Measurements from ENCODE around the gene REXO5. TPM values are rescaled to one million over a fixed set of nuclear protein-coding genes. Genes with fewer than 3 reads are reported as not detected.
A peak's percentile ranks its signal among the peaks of the same experiment; 100 is the strongest.

Gene REXO5
- total RNA-seq, 4 donors from 2014 or later, result 0.88 to 16.6 (median 6.2) TPM; not detected in 1

DNA sequence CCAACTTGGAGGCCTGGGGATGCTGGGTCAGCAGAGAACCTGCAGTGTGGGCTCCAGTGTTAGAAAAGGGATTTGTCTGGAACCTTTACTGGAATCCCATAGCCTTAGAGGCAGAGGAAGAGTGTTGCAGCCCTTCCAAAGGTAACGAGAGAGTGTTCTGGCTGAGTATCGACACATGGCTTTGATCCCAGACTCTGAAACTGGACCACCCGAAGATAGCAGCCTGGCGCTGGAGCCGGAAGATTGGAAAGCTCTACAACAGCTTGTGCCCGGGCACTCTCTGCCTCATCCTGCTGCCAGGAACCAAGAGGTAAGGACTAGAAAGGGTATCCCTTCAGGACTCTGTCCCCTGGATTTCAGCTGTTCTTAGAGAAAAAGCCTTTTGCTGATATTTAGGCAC is 39.7 kb downstream of the REXO5 start:
- no peaks in the 10 kb centered on the region for H3K36me3 ChIP-seq
- H3K9me3 ChIP-seq, result no peaks in the 10 kb centered on the region
- no peak for TF ChIP-seq POLR2A (IDR thresholded peaks at IDR 0.05)
- TF ChIP-seq, protein P1, sequence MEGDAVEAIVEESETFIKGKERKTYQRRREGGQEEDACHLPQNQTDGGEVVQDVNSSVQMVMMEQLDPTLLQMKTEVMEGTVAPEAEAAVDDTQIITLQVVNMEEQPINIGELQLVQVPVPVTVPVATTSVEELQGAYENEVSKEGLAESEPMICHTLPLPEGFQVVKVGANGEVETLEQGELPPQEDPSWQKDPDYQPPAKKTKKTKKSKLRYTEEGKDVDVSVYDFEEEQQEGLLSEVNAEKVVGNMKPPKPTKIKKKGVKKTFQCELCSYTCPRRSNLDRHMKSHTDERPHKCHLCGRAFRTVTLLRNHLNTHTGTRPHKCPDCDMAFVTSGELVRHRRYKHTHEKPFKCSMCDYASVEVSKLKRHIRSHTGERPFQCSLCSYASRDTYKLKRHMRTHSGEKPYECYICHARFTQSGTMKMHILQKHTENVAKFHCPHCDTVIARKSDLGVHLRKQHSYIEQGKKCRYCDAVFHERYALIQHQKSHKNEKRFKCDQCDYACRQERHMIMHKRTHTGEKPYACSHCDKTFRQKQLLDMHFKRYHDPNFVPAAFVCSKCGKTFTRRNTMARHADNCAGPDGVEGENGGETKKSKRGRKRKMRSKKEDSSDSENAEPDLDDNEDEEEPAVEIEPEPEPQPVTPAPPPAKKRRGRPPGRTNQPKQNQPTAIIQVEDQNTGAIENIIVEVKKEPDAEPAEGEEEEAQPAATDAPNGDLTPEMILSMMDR (IDR thresholded peaks at IDR 0.05), result no peak
- no peaks in the 10 kb centered on the region for H3K27me3 ChIP-seq
- peaks cover 0 to 13% of the 10 kb centered on the region in 2 donors for H3K4me1 ChIP-seq
- intact Hi-C loops (cut with DNase I; ENCODE audit: low total_unique reads), result loop anchor here (5.0 kb wide), 1 partner anchor 236 kb away; no protein-coding TSS in a partner anchor
- no peak for DNase-seq
- no peak overlapping the region for H3K4me3 ChIP-seq
- no peak overlapping the region for H3K27ac ChIP-seq

DNA sequence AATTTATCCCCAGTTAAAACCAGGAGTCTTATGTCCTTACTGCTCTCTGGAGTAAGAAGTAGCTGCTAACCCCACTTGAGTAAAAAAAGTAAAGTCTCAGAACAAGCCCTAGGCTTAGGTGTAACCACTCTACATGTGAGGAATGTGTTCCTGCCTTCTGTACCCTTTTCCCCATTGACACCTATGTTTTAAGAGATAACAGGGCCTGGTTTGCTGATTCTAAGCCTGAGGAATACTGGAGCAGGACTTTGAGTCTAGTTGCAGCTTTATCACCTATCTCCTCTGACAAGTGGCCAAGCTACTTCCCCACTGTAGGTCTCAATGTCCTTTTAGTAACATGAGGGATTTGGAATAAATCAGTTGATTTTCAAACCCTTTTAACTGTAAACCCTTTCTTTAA is 40.2 kb downstream of the REXO5 start:
- Histone ChIP-seq H3K4me3 (no peak overlapping the region), H3K9me3 (no peaks in the 10 kb centered on the region), H3K4me1 (peaks cover 1 to 16% of the 10 kb centered on the region in 2 donors), H3K27me3 (no peaks in the 10 kb centered on the region), H3K27ac (no peak overlapping the region), H3K36me3 (no peaks in the 10 kb centered on the region)
- no peak for DNase-seq
- intact Hi-C loops (cut with DNase I; ENCODE audit: low total_unique reads), result loop anchor here (5.0 kb wide), 1 partner anchor 236 kb away; no protein-coding TSS in a partner anchor
- TF ChIP-seq, protein P1 (IDR thresholded peaks at IDR 0.05), result no peak
- no peak for TF ChIP-seq POLR2A (IDR thresholded peaks at IDR 0.05)

DNA sequence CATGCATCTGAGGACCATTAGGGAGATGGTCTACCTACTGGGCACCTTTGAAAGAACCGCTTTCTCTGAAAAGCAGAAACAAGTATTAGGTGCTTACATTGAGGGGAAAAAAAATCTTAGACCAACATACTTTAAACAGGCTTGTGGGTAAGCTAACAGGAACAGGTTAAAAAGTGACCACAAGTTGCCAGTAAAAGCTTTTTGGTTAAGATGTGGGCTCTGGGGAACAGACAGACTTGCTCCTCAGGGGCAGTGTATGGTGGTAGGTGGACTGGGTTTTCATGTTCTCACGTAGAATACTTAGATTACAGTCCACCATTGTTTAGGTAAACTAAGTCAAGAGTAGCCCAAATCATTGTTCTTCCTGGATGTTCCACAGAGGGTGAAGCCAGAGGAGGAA is 41.2 kb downstream of the REXO5 start:
- intact Hi-C loops (cut with DNase I; ENCODE audit: low total_unique reads), result loop anchor here (5.0 kb wide), 1 partner anchor 235 kb away; no protein-coding TSS in a partner anchor
- H3K4me3 ChIP-seq, result no peak overlapping the region
- no peak for DNase-seq
- no peak for TF ChIP-seq POLR2A (IDR thresholded peaks at IDR 0.05)
- H3K27ac ChIP-seq, result no peak overlapping the region
- H3K4me1 ChIP-seq, result peaks cover 8 to 16% of the 10 kb centered on the region in 2 donors
- H3K36me3 ChIP-seq, result no peaks in the 10 kb centered on the region
- H3K9me3 ChIP-seq, result no peaks in the 10 kb centered on the region
- no peaks in the 10 kb centered on the region for H3K27me3 ChIP-seq

DNA sequence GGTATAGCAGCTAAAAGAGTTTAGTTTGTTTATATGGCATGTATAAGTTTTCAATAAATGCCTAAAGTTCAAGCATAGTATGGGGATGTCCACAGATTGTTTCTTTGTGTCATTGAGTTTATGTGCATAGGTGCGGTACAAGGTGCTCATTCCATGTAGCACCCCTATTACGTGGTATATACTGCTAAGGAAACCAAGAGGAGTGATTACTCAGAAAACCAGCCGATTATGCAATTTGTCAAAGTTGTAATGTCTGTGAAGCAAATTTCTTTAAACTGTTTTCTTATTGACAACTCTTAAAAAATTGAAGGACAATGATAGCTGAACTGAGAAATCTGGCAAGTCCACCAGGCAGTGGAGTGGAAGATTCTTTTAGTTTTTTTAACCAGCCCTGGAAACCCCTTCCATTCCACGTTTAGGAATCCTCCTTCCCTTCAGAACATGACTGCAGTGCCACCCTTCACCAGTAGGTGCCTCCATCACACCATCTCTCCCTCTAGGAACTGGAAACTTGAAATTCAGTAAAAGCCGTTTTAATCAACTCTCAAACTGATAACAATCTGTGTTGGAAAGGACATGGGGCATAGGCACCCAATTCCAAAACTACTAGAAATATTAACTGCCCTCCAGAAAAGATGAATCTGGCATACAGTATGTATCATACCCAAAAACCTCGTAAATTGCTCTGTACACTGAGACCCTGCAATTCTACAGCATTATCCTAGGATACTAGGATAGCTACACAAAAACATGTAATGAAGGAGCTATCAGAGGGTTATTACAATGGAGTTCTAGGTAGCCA is 43.5 kb downstream of the REXO5 start:
- no peak for TF ChIP-seq POLR2A (IDR thresholded peaks at IDR 0.05)
- TF ChIP-seq, protein P1 (IDR thresholded peaks at IDR 0.05), result peak; percentile 95 to 97 (median 96)
- Histone ChIP-seq H3K27ac (peak overlapping the region; percentile 77 to 85), H3K36me3 (no peaks in the 10 kb centered on the region), H3K4me1 (peaks cover 14 to 20% of the 10 kb centered on the region in 2 donors), H3K4me3 (no peak overlapping the region), H3K27me3 (no peaks in the 10 kb centered on the region), H3K9me3 (no peaks in the 10 kb centered on the region)
- intact Hi-C loops (cut with DNase I; ENCODE audit: low total_unique reads), result loop anchor here (5.0 to 10.0 kb wide), 2 partner anchors 55 to 233 kb away; partner anchors contain the start of genes DCUN1D3 and LYRM1
- DNase-seq, result peak; percentile 77 to 78

DNA sequence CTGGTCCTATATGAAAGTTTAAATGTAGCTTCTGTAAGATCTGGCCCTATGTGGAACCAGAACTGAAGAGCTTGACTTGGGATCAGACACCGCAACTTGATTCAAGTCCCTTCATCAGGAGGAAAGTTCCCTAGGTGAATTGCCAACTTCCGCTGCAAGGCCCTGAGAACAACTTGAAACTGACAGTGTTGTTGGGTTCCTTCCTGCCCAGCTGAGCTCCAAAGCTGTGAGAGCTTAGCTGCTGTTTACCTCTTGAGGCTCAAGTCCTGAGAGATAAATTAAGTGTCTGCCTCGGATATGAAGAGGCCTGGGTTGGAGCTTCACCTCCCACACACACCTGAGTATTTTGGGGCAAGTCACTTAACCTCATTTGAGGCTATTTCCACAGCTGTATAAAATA is 44.7 kb downstream of the REXO5 start:
- no peak for DNase-seq
- peaks cover 14 to 20% of the 10 kb centered on the region in 2 donors for H3K4me1 ChIP-seq
- TF ChIP-seq, protein P1 (IDR thresholded peaks at IDR 0.05), result no peak
- TF ChIP-seq POLR2A (IDR thresholded peaks at IDR 0.05), result no peak
- no peaks in the 10 kb centered on the region for H3K9me3 ChIP-seq
- no peaks in the 10 kb centered on the region for H3K27me3 ChIP-seq
- H3K4me3 ChIP-seq, result no peak overlapping the region
- peak overlapping the region; percentile 77 to 85 for H3K27ac ChIP-seq
- no peaks in the 10 kb centered on the region for H3K36me3 ChIP-seq
- intact Hi-C loops (cut with DNase I; ENCODE audit: low total_unique reads), result loop anchor here (10.0 kb wide), 1 partner anchor 54 kb away; the partner anchor contains the start of genes DCUN1D3 and LYRM1

Data from uterus (tissue), 4 donors.